Caki2 (cell line): ENCODE measurements around the gene KLK15. TPM values are rescaled to one million over a fixed set of nuclear protein-coding genes. Genes with fewer than 3 reads are reported as not detected.
"Not testable (repeated sequence)": the region's sequence is repeated elsewhere in the genome, so short reads cannot be mapped to it uniquely, and the experiment has no call there.

Experiments used
- DNase-seq: peaks from one replicate; pipeline ENCODE4 v3.0.0-alpha.2; 2015; ENCODE audit warnings: low read depth
- in situ Hi-C: cut with HindIII; loops from 2 replicates; pipeline ENCODE4 v1.10.0; 2016; ENCODE audit warnings: low sequenced_read_pairs, low pct_unique_long_range_greater_than_20kb, mixed read lengths
- total RNA-seq: library from RNA; depleted of rRNA; stranded (reverse); fragments of >200 nt; shearing (Covaris generic); gene quantifications from 2 replicates; pipeline ENCODE4 v1.2.3, GENCODE V29; 2014; ENCODE audit warnings: low replicate concordance; rRNA removed

The KLK15 gene
- total RNA-seq, 1 experiment from 2014 or later = not detected

GRCh38 chr19:50790922-50791467 is 42.4 kb downstream of the KLK15 start:
- no peak for DNase-seq
- in situ Hi-C loops = no loop called here

GRCh38 chr19:50790396-50790795 is 43.0 kb downstream of the KLK15 start, which contains the start of gene ACP4:
ACP4 (plus strand) TSS chr19:50790415; CDS start chr19:50790415, 0 bp downstream.
- in situ Hi-C loops = no loop called here
- no peak for DNase-seq

- DNase-seq = no peak
- in situ Hi-C loops = no loop called here
Measured at GRCh38 chr19:50785329-50785728, 48.0 kb downstream of the KLK15 start.

- DNase-seq = no peak
- in situ Hi-C loops = no loop called here
Measured at GRCh38 chr19:50784710-50785109, 48.7 kb downstream of the KLK15 start.

DNA sequence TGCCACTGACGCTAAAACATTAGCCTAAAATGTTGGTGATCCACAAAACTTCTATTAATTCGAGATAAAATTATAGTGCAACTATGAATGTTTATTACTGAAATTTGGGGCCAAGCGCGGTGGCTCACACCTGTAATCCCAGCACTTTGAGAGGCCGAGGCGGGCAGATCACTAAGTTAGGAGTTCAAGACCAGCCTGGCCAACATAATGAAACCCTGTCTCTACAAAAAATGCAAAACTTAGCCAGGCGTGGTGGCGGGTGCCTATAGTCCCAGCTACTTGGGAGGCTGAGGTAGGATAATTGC is 49.6 kb downstream of the KLK15 start:
- in situ Hi-C loops, DNase-seq: not testable (repeated sequence)

DNA sequence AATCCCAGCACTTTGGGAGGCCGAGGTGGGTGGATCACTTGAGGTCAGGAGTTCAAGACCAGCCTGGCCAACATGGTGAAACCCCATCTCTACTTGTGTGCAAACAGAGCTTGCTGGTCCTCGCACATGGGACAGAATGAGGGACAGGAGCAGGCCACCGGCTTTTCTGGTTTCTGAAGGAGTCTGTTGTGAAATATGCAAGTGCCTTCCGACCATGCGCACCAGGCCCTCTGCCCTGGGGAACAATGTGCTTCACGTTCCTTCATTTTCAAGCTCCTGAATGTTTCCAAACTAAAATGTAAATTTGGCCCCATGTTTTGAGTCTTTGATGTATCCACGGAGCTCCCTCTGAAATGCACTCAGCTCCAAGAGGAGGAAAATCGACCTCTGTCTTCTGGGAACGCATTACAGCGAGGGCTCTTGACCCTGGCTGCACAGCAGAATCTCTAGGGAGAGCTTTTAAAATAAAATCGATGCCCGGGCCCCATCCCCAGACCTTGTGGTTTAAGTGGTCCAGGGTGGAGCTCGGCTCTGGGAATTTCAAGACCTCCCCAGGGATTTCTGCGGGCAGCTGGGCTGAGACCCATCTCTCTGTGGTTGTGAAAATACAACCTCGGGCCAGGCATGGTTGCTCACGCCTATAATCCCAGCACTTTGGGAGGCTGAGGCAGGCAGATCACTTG is 52.5 kb downstream of the KLK15 start:
- DNase-seq = no peak
- in situ Hi-C loops = no loop called here

- in situ Hi-C loops = no loop called here
- DNase-seq = no peak
Measured at GRCh38 chr19:50779504-50780457, 53.6 kb downstream of the KLK15 start.

DNA sequence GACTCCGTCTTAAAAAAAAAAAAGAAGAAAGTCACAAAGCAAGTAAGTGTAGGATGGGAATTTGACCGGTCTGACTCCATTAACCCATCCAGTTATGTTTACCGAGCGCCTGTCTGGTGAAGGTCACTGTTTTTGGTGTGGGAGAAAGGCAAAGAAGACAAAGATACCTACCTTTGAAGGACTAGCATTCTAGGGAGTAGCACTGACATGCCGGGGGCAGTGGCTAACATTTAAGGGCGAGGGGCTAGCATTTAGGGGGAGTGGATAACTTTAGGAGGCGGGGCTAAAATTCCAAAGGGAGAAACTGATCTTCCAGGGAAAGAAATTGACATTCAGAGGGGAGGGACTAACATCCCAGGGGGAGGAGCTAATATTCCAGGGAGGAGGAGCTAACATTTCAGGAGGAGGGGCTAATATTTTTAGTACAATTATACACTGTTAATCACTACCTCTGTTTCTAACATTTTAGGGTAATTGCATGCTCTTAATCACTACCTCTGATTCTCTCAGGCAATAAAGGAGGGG is 54.4 kb downstream of the KLK15 start:
- no peak for DNase-seq
- in situ Hi-C loops = no loop called here

DNA sequence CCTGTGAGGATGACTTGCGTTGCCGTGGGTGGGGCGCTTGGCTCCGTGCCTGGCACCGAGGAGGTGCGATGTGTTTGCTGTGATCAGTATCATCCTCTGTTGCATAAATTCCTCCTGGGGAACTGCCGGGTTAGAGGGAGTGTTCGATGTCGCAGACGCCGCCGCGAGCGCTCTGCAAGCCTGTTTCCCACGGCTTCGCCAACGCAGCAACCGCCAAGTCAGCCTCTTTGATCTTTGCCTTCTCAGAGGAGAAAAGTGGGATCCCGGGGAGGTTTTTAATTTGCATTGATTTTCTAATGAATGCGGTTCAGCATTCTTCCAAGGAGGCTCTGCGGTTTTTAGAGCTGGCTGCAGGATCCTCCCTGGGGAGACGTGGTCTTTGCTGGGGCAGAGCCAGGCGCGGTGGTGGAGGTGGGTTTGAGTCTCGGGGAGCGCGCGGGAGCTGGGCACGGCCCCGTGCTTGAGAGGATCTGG is 55.5 kb downstream of the KLK15 start:
- no peak for DNase-seq
- in situ Hi-C loops = no loop called here

- in situ Hi-C loops = no loop called here
- DNase-seq = no peak
Measured at GRCh38 chr19:50777261-50777660, 56.1 kb downstream of the KLK15 start.

- in situ Hi-C loops = no loop called here
- no peak for DNase-seq
Measured at GRCh38 chr19:50776131-50776530, 57.2 kb downstream of the KLK15 start.

Other genes with a start within 250 kb of the KLK15 start
- 0.14 and 0.26 TPM in 2 replicates for gene SYT3, start 193.7 kb downstream of the KLK15 start, total RNA-seq
- 13.5 and 20.4 TPM in 2 replicates for gene C19orf81, start 184.1 kb downstream of the KLK15 start, total RNA-seq
- not detected in 2 replicates for gene SHANK1, start 113.8 kb downstream of the KLK15 start, total RNA-seq
- gene CLEC11A, start 110.2 kb downstream of the KLK15 start, total RNA-seq = 2.0 and 6.1 TPM in 2 replicates
- gene GPR32, start 63.1 kb downstream of the KLK15 start, total RNA-seq = not detected in 2 replicates
- gene ACP4, start 43.2 kb downstream of the KLK15 start, total RNA-seq = not detected in 2 replicates
- gene KLK1, start 9.8 kb downstream of the KLK15 start, total RNA-seq = not detected in 2 replicates
- not detected in 2 replicates for gene KLK3, start 21.3 kb upstream of the KLK15 start, total RNA-seq
- not detected in 2 replicates for gene KLK2, start 39.9 kb upstream of the KLK15 start, total RNA-seq
- gene KLK4, start 77.8 kb upstream of the KLK15 start, total RNA-seq = not detected in 2 replicates
- not detected in 2 replicates for gene KLK5, start 119.5 kb upstream of the KLK15 start, total RNA-seq
- not detected in 2 replicates for gene KLK6, start 136.0 kb upstream of the KLK15 start, total RNA-seq
- gene KLK7, start 150.3 kb upstream of the KLK15 start, total RNA-seq = not detected in 2 replicates
- gene KLK8, start 168.0 kb upstream of the KLK15 start, total RNA-seq = not detected in 2 replicates
- gene KLK10, start 186.1 kb upstream of the KLK15 start, total RNA-seq = not detected in 2 replicates
- gene KLK11, start 193.0 kb upstream of the KLK15 start, total RNA-seq = not detected in 2 replicates
- not detected in 2 replicates for gene KLK12, start 201.4 kb upstream of the KLK15 start, total RNA-seq
- not detected in 2 replicates for gene KLK13, start 231.5 kb upstream of the KLK15 start, total RNA-seq
- not detected in 2 replicates for gene KLK14, start 249.3 kb upstream of the KLK15 start, total RNA-seq